ENCODE results near the gene STS. TPM values are rescaled to one million over a fixed set of nuclear protein-coding genes. Genes with fewer than 3 reads are reported as not detected.
A peak's percentile ranks its signal among the peaks of the same experiment; 100 is the strongest.

The STS gene
- total RNA-seq = 4.2 to 4.5 TPM (median 4.4 TPM) in 3 replicates

- peak in 1 of 2 experiments; percentile 69 for DNase-seq (ENCODE audit: low spot score in 2 of 2, unreplicated experiment in 2 of 2)
- no peaks in the 10 kb centered on the region for H3K9me3 Mint-ChIP-seq
- H3K36me3 Mint-ChIP-seq = no peaks in the 10 kb centered on the region
- H3K4me1 Mint-ChIP-seq = peaks cover 35% of the 10 kb centered on the region
- no peak for TF ChIP-seq CTCF (IDR thresholded peaks at IDR 0.05; ENCODE audit: unreplicated experiment)
- H3K4me3 Mint-ChIP-seq = peak within 1 kb of the TSS; percentile 88
- peak within 1 kb of the TSS; percentile 91 for H3K27ac Mint-ChIP-seq
- H3K27me3 Mint-ChIP-seq (ENCODE audit: low read depth) = no peaks in the 10 kb centered on the region
These were observed at the start of gene STS for GRCh38 chrX:7147413-7147977. Gene STS (plus strand): TSS chrX:7147712. CDS start chrX:7253200, 105,488 bp downstream.

- peaks cover 13% of the 10 kb centered on the region for H3K9me3 Mint-ChIP-seq
- no peaks in the 10 kb centered on the region for H3K27me3 Mint-ChIP-seq (ENCODE audit: low read depth)
- no peak for DNase-seq (ENCODE audit: low spot score in 2 of 2, unreplicated experiment in 2 of 2)
- H3K27ac Mint-ChIP-seq = no peak overlapping the region
- no peak overlapping the region for H3K4me3 Mint-ChIP-seq
- no peak for TF ChIP-seq CTCF (IDR thresholded peaks at IDR 0.05; ENCODE audit: unreplicated experiment)
- no peaks in the 10 kb centered on the region for H3K4me1 Mint-ChIP-seq
- peaks cover 44% of the 10 kb centered on the region for H3K36me3 Mint-ChIP-seq
These were observed 47.5 kb upstream of the STS start for GRCh38 chrX:7100022-7100421.

- H3K4me1 Mint-ChIP-seq = no peaks in the 10 kb centered on the region
- no peak for DNase-seq (ENCODE audit: low spot score in 2 of 2, unreplicated experiment in 2 of 2)
- H3K27ac Mint-ChIP-seq = no peak overlapping the region
- H3K9me3 Mint-ChIP-seq = peaks cover 13% of the 10 kb centered on the region
- no peak overlapping the region for H3K4me3 Mint-ChIP-seq
- peaks cover 42% of the 10 kb centered on the region for H3K36me3 Mint-ChIP-seq
- no peaks in the 10 kb centered on the region for H3K27me3 Mint-ChIP-seq (ENCODE audit: low read depth)
- TF ChIP-seq CTCF (IDR thresholded peaks at IDR 0.05; ENCODE audit: unreplicated experiment) = no peak
These were observed 45.4 kb upstream of the STS start for GRCh38 chrX:7102119-7102518.

- no peak for TF ChIP-seq CTCF (IDR thresholded peaks at IDR 0.05; ENCODE audit: unreplicated experiment)
- H3K4me1 Mint-ChIP-seq = peaks cover 21% of the 10 kb centered on the region
These were observed 40.9 kb upstream of the STS start for GRCh38 chrX:7106649-7107048.

GRCh38 chrX:7108030-7108429, 39.5 kb upstream of the STS start:
- Mint-ChIP-seq H3K4me3 (no peak overlapping the region), H3K4me1 (peaks cover 21% of the 10 kb centered on the region), H3K27ac (no peak overlapping the region), H3K9me3 (peaks cover 7% of the 10 kb centered on the region), H3K27me3 (ENCODE audit: low read depth) (no peaks in the 10 kb centered on the region), H3K36me3 (peaks cover 17% of the 10 kb centered on the region)
- TF ChIP-seq CTCF (IDR thresholded peaks at IDR 0.05; ENCODE audit: unreplicated experiment) = no peak
- DNase-seq (ENCODE audit: low spot score in 2 of 2, unreplicated experiment in 2 of 2) = no peak

More at GRCh38 chrX:7106649-7107048, 40.9 kb upstream of the STS start:
- DNase-seq (ENCODE audit: low spot score in 2 of 2, unreplicated experiment in 2 of 2) = no peak
- H3K27me3 Mint-ChIP-seq (ENCODE audit: low read depth) = no peaks in the 10 kb centered on the region
- peaks cover 29% of the 10 kb centered on the region for H3K36me3 Mint-ChIP-seq
- peak overlapping the region; percentile 58 for H3K27ac Mint-ChIP-seq
- no peak overlapping the region for H3K4me3 Mint-ChIP-seq
- H3K9me3 Mint-ChIP-seq = peaks cover 13% of the 10 kb centered on the region

All from mesothelial cell of epicardium (in vitro differentiated cells).